ENCODE data around the gene DAZL.

The DAZL gene

GRCh38 chr3:16550305-16550675 is 54.9 kb downstream of the DAZL start:
- TF ChIP-seq YY1 (IDR thresholded peaks at IDR 0.05; ENCODE audit: low read depth): no peak
- TF ChIP-seq REST (IDR thresholded peaks at IDR 0.05; ENCODE audit: low read depth): no peak
- no peak for TF ChIP-seq NFIC (IDR thresholded peaks at IDR 0.05)
- TF ChIP-seq TAF1 (IDR thresholded peaks at IDR 0.05; ENCODE audit: low read depth): no peak
- TF ChIP-seq MAX (IDR thresholded peaks at IDR 0.05): no peak
- TF ChIP-seq FOXM1 (IDR thresholded peaks at IDR 0.05; ENCODE audit: borderline replicate concordance, low read depth): no peak
- no peak for TF ChIP-seq TCF12 (IDR thresholded peaks at IDR 0.05; ENCODE audit: low read depth)

- TF ChIP-seq YY1 (IDR thresholded peaks at IDR 0.05; ENCODE audit: low read depth) (no peak), CREB1 (IDR thresholded peaks at IDR 0.05; ENCODE audit: low read depth) (no peak), NFIC (IDR thresholded peaks at IDR 0.05) (no peak), EGR1 (IDR thresholded peaks at IDR 0.05) (no peak), RAD21 (IDR thresholded peaks at IDR 0.05; ENCODE audit: low read depth) (no peak), EP300 (IDR thresholded peaks at IDR 0.05; ENCODE audit: borderline replicate concordance) (no peak), MAX (IDR thresholded peaks at IDR 0.05) (no peak), TAF1 (IDR thresholded peaks at IDR 0.05; ENCODE audit: low read depth) (no peak), FOXM1 (IDR thresholded peaks at IDR 0.05; ENCODE audit: borderline replicate concordance, low read depth) (no peak), TCF12 (IDR thresholded peaks at IDR 0.05; ENCODE audit: low read depth) (no peak), TEAD4 (IDR thresholded peaks at IDR 0.05) (no peak)
These were observed 56.5 kb downstream of the DAZL start for GRCh38 chr3:16548721-16549120.

GRCh38 chr3:16547561-16548357 is 57.5 kb downstream of the DAZL start:
- TF ChIP-seq EGR1 (IDR thresholded peaks at IDR 0.05) (no peak), EP300 (IDR thresholded peaks at IDR 0.05; ENCODE audit: borderline replicate concordance) (no peak)

GRCh38 chr3:16546186-16547010 is 58.8 kb downstream of the DAZL start:
- TF ChIP-seq TAF1 (IDR thresholded peaks at IDR 0.05; ENCODE audit: low read depth) (no peak), MAX (IDR thresholded peaks at IDR 0.05) (no peak), USF1 (IDR thresholded peaks at IDR 0.05) (no peak), REST (IDR thresholded peaks at IDR 0.05; ENCODE audit: low read depth) (no peak), FOXM1 (IDR thresholded peaks at IDR 0.05; ENCODE audit: borderline replicate concordance, low read depth) (no peak), TEAD4 (IDR thresholded peaks at IDR 0.05) (no peak), RAD21 (IDR thresholded peaks at IDR 0.05; ENCODE audit: low read depth) (no peak), EP300 (IDR thresholded peaks at IDR 0.05; ENCODE audit: borderline replicate concordance) (no peak), ZBTB7A (IDR thresholded peaks at IDR 0.05; ENCODE audit: low read depth) (no peak)

- TF ChIP-seq EGR1 (IDR thresholded peaks at IDR 0.05) (no peak), FOXM1 (IDR thresholded peaks at IDR 0.05; ENCODE audit: borderline replicate concordance, low read depth) (no peak), TCF12 (IDR thresholded peaks at IDR 0.05; ENCODE audit: low read depth) (no peak), CEBPB (IDR thresholded peaks at IDR 0.05) (no peak), USF1 (IDR thresholded peaks at IDR 0.05) (no peak), EP300 (IDR thresholded peaks at IDR 0.05; ENCODE audit: borderline replicate concordance) (no peak), REST (IDR thresholded peaks at IDR 0.05; ENCODE audit: low read depth) (no peak), YY1 (IDR thresholded peaks at IDR 0.05; ENCODE audit: low read depth) (no peak), NFIC (IDR thresholded peaks at IDR 0.05) (no peak), RAD21 (IDR thresholded peaks at IDR 0.05; ENCODE audit: low read depth) (no peak), CREB1 (IDR thresholded peaks at IDR 0.05; ENCODE audit: low read depth) (no peak), TAF1 (IDR thresholded peaks at IDR 0.05; ENCODE audit: low read depth) (no peak), MAX (IDR thresholded peaks at IDR 0.05) (no peak), ZBTB7A (IDR thresholded peaks at IDR 0.05; ENCODE audit: low read depth) (no peak), TEAD4 (IDR thresholded peaks at IDR 0.05) (no peak)
These were observed 59.6 kb downstream of the DAZL start for GRCh38 chr3:16545413-16546185.

Data from Ishikawa (cell line).